H9 (cell line): ENCODE results near the gene EDA. TPM values are rescaled to one million over a fixed set of nuclear protein-coding genes. Genes with fewer than 3 reads are reported as not detected.

Experiments
- DNase-seq: peaks from one replicate; pipeline ENCODE4 v3.0.0-alpha.2; 2017
- H2AFZ ChIP-seq: one replicate; pipeline ENCODE4 v1.6.1; 2013; ENCODE audit warnings: mild to moderate bottlenecking, low read length, control low read depth, moderate library complexity
- H2AK5ac ChIP-seq: 2 replicates; pipeline ENCODE4 v1.6.1; 2013; ENCODE audit warnings: low read length, control low read depth, mixed read lengths; ENCODE audit not compliant: insufficient read length
- H2BK120ac ChIP-seq: one replicate; pipeline ENCODE4 v1.6.1; 2013; ENCODE audit warnings: low read depth, mild to moderate bottlenecking, low read length, control low read depth, inconsistent platforms; ENCODE audit not compliant: poor library complexity, severe bottlenecking
- H2BK12ac ChIP-seq: 2 replicates; pipeline ENCODE4 v1.6.1; 2013; ENCODE audit warnings: low read length, control low read depth, mixed read lengths, low read depth; ENCODE audit not compliant: insufficient read length
- H2BK15ac ChIP-seq: 2 replicates; pipeline ENCODE4 v1.6.1; 2013; ENCODE audit warnings: low read depth, low read length, control low read depth
- H2BK20ac ChIP-seq: one replicate; pipeline ENCODE4 v1.6.1; 2013; ENCODE audit warnings: low read depth, mild to moderate bottlenecking, low read length, control low read depth, inconsistent platforms; ENCODE audit not compliant: poor library complexity, severe bottlenecking
- H2BK5ac ChIP-seq: 2 replicates; pipeline ENCODE4 v1.6.1; 2013; ENCODE audit warnings: low read length, control low read depth, mixed read lengths; ENCODE audit not compliant: insufficient read length
- H3K14ac ChIP-seq: 2 replicates; pipeline ENCODE4 v1.6.1; 2013; ENCODE audit warnings: low read length, control low read depth; ENCODE audit not compliant: insufficient read depth
- H3K18ac ChIP-seq: 2 replicates; pipeline ENCODE4 v1.6.1; 2013; ENCODE audit warnings: low read depth, mild to moderate bottlenecking, mixed read lengths, low read length, control low read depth; ENCODE audit not compliant: insufficient read length
- H3K23ac ChIP-seq: 2 replicates; pipeline ENCODE4 v1.6.1; 2013; ENCODE audit warnings: low read length, control low read depth, mixed read lengths, low read depth; ENCODE audit not compliant: insufficient read length
- H3K23me2 ChIP-seq: 2 replicates; pipeline ENCODE4 v1.6.1; 2013; ENCODE audit warnings: low read depth, mild to moderate bottlenecking, mixed read lengths, low read length, control low read depth; ENCODE audit not compliant: insufficient read length, poor library complexity, severe bottlenecking
- H3K27ac ChIP-seq: 2 replicates; pipeline ENCODE4 v1.5.1; 2013; ENCODE audit warnings: low read length, control low read depth, mixed read lengths, low read depth; ENCODE audit not compliant: insufficient read length
- H3K27me3 ChIP-seq: 2 replicates; pipeline ENCODE4 v1.6.1; 2013; ENCODE audit warnings: low read length, control low read depth, inconsistent platforms; ENCODE audit not compliant: insufficient read depth
- H3K4ac ChIP-seq: 2 replicates; pipeline ENCODE4 v1.6.1; 2013; ENCODE audit warnings: low read depth, mild to moderate bottlenecking, control low read depth, inconsistent platforms, low read length, moderate library complexity
- H3K4me1 ChIP-seq: 2 replicates; pipeline ENCODE4 v1.6.1; 2013; ENCODE audit warnings: low read length, control low read depth, inconsistent platforms; ENCODE audit not compliant: insufficient read depth
- H3K4me2 ChIP-seq: 2 replicates; pipeline ENCODE4 v1.6.1; 2013; ENCODE audit warnings: low read length, control low read depth, mixed read lengths; ENCODE audit not compliant: insufficient read length, insufficient read depth
- H3K56ac ChIP-seq: 2 replicates; pipeline ENCODE4 v1.6.1; 2013; ENCODE audit warnings: low read depth, mild to moderate bottlenecking, mixed read lengths, low read length, control low read depth; ENCODE audit not compliant: insufficient read length
- H3K79me1 ChIP-seq: 2 replicates; pipeline ENCODE4 v1.6.1; 2013; ENCODE audit warnings: low read depth, mild to moderate bottlenecking, moderate library complexity, low read length, control low read depth, inconsistent platforms; ENCODE audit not compliant: insufficient read depth, poor library complexity, severe bottlenecking
- H3K79me2 ChIP-seq: 2 replicates; pipeline ENCODE4 v1.6.1; 2013; ENCODE audit warnings: low read length, control low read depth, inconsistent platforms; ENCODE audit not compliant: insufficient read depth
- H3K9ac ChIP-seq: 2 replicates; pipeline ENCODE4 v1.6.1; 2013; ENCODE audit warnings: low read length, control low read depth, mixed read lengths; ENCODE audit not compliant: insufficient read length; ENCODE audit errors: extremely low read depth
- H3K9me3 ChIP-seq: one replicate; pipeline ENCODE4 v1.6.1; 2013; ENCODE audit warnings: low read depth, low read length, inconsistent platforms; ENCODE audit not compliant: control insufficient read depth
- H3T11ph ChIP-seq: one replicate; pipeline ENCODE4 v1.6.1; 2013; ENCODE audit warnings: mild to moderate bottlenecking, low read length, control low read depth, inconsistent platforms
- H4K20me1 ChIP-seq: one replicate; pipeline ENCODE4 v1.6.1; 2013; ENCODE audit not compliant: control insufficient read depth, insufficient read length, insufficient read depth
- H4K5ac ChIP-seq: 2 replicates; pipeline ENCODE4 v1.6.1; 2013; ENCODE audit warnings: low read depth, mild to moderate bottlenecking, mixed read lengths, low read length, control low read depth; ENCODE audit not compliant: insufficient read length
- H4K8ac ChIP-seq: replicated peaks from 2 replicates; pipeline ENCODE4 v1.6.1; 2013; ENCODE audit warnings: low read length, control low read depth, mixed read lengths, low read depth; ENCODE audit not compliant: insufficient read length
- H4K91ac ChIP-seq: 2 replicates; pipeline ENCODE4 v1.6.1; 2013; ENCODE audit warnings: low read depth, mild to moderate bottlenecking, moderate library complexity, mixed read lengths, low read length, control low read depth; ENCODE audit not compliant: insufficient read length
- H3K27ac Mint-ChIP-seq, 3 experiments: 2 replicates in 2 of 3; 3 replicates in 1 of 3; pipeline ENCODE4 v1.8.0; 2020 to 2021; ENCODE audit warnings: mixed read lengths in 3 of 3, mild to moderate bottlenecking in 1 of 3, moderate library complexity in 1 of 3
- H3K27me3 Mint-ChIP-seq: 2 replicates; pipeline ENCODE4 v1.8.0; 2021; ENCODE audit warnings: low read depth, mild to moderate bottlenecking, moderate library complexity, mixed read lengths
- H3K36me3 Mint-ChIP-seq, 3 experiments: 2 replicates in 2 of 3; 3 replicates in 1 of 3; pipeline ENCODE4 v1.8.0; 2020 to 2021; ENCODE audit warnings: low read depth in 3 of 3, mixed read lengths in 3 of 3; ENCODE audit not compliant: insufficient read depth in 1 of 3
- H3K4me1 Mint-ChIP-seq, 2 experiments: 2 replicates each; pipeline ENCODE4 v1.8.0; 2020; ENCODE audit warnings: mixed read lengths in 2 of 2
- H3K4me3 Mint-ChIP-seq, 2 experiments: 2 replicates in 1 of 2; 3 replicates in 1 of 2; pipeline ENCODE4 v1.8.0; 2020 to 2021; ENCODE audit warnings: mild to moderate bottlenecking in 2 of 2, mixed read lengths in 2 of 2, moderate library complexity in 1 of 2
- H3K9me3 Mint-ChIP-seq, 2 experiments: 2 replicates in 1 of 2; 3 replicates in 1 of 2; pipeline ENCODE4 v1.8.0; 2020; ENCODE audit warnings: mild to moderate bottlenecking in 2 of 2, mixed read lengths in 2 of 2, moderate library complexity in 1 of 2
- CTCF ChIP-seq: fragments of 200-600 bp; sonication (generic); conservative IDR thresholded peaks from 3 replicates; pipeline ENCODE4 v1.8.0; 2021; ENCODE audit warnings: antibody characterized with exemption, mild to moderate bottlenecking
- WGBS: extraction: QIAGEN DNeasy Blood & Tissue Kit; methylation state at CpG from one replicate; pipeline ENCODE4 v1.1.7; 2013; ENCODE audit warnings: missing lambda C conversion rate, low lambda C conversion rate, mixed read lengths; ENCODE audit not compliant: insufficient read length; ENCODE audit errors: extremely low coverage; 5-methylcytosine and 5-hydroxymethylcytosine counted together
- total RNA-seq: library from RNA; stranded (reverse); gene quantifications from 2 replicates; pipeline ENCODE4 v1.2.1, GENCODE V29; 2021

Gene EDA
- total RNA-seq, 1 experiment from 2014 or later, result 7.7 TPM

- H4K5ac ChIP-seq, result no peak overlapping the region
- WGBS, result no CpG with 5 or more reads among the region's 2 CpGs
- H4K20me1 ChIP-seq, result no peaks in the 10 kb centered on the region
- H2AFZ ChIP-seq, result no peak overlapping the region
- no peak overlapping the region for H3K27ac Mint-ChIP-seq
- no peak overlapping the region for H3K4ac ChIP-seq
- no peak overlapping the region for H2BK120ac ChIP-seq
- no peak overlapping the region for H3K23ac ChIP-seq
- H2BK5ac ChIP-seq, result no peak overlapping the region
- no peaks in the 10 kb centered on the region for H3K79me1 ChIP-seq
- H3K18ac ChIP-seq, result no peak overlapping the region
- H3K27me3 ChIP-seq, result no peaks in the 10 kb centered on the region
- H2BK15ac ChIP-seq, result no peak overlapping the region
- H3K4me1 Mint-ChIP-seq, result peaks cover 0 to 8% of the 10 kb centered on the region in 2 experiments; a peak in 1 of 4 replicates
- no peaks in the 10 kb centered on the region for H3K79me2 ChIP-seq
- peaks cover 71 to 74% of the 10 kb centered on the region in 2 experiments for H3K9me3 Mint-ChIP-seq
- H2AK5ac ChIP-seq, result no peak overlapping the region
- peaks cover 24% of the 10 kb centered on the region for H3K9me3 ChIP-seq
- H2BK20ac ChIP-seq, result no peak overlapping the region
- no peak overlapping the region for H4K8ac ChIP-seq
- no peak overlapping the region for H3K4me3 Mint-ChIP-seq
- no peak overlapping the region for H3K9ac ChIP-seq
- no peak overlapping the region for H3T11ph ChIP-seq
- H3K4me2 ChIP-seq, result no peak overlapping the region
- peaks cover 17 to 24% (median 24%) of the 10 kb centered on the region in 3 experiments for H3K36me3 Mint-ChIP-seq
- H4K91ac ChIP-seq, result no peak overlapping the region
- H3K27ac ChIP-seq, result no peak overlapping the region
- no peaks in the 10 kb centered on the region for H3K27me3 Mint-ChIP-seq
- TF ChIP-seq CTCF, result no peak
- no peak overlapping the region for H2BK12ac ChIP-seq
- no peak overlapping the region for H3K56ac ChIP-seq
- no peak overlapping the region for H3K14ac ChIP-seq
- no peaks in the 10 kb centered on the region for H3K4me1 ChIP-seq
- no peaks in the 10 kb centered on the region for H3K23me2 ChIP-seq
- no peak for DNase-seq
These were observed 379.6 kb downstream of the EDA start for GRCh38 chrX:69995362-69996112.
